ENCODE data around the gene TMEM242.
A peak's percentile ranks its signal among the peaks of the same experiment; 100 is the strongest.

TMEM242 gene

DNA sequence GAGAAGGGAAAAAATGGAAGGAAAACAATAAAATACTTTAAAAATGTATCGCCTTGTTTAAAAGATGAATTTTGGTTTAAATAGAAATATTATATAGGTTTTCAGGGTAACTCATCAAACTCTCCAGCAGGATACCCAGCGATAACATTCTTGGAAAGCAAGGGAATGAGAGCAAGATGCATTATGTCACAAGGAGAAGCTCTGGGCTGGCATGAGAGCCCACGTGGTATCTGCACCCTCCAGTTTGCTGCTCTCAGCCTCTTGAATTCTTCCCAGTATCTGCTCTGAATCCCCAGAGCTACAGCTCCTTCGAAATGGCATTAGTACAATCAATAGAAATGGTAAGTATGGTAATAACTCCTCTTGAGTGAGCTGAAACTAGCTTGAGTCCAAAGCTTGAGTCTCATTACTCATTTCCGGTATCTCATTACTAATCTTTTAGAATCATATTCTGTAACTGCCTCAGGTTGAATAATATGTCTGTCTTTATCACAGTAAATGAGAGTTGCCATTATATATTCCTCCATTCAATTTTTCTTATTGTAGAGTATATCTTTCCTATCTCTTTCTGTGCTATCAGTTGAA lies 4.9 kb upstream of the TMEM242 start:
- peak; percentile 54 for ATAC-seq (ENCODE audit: low read depth)

DNA sequence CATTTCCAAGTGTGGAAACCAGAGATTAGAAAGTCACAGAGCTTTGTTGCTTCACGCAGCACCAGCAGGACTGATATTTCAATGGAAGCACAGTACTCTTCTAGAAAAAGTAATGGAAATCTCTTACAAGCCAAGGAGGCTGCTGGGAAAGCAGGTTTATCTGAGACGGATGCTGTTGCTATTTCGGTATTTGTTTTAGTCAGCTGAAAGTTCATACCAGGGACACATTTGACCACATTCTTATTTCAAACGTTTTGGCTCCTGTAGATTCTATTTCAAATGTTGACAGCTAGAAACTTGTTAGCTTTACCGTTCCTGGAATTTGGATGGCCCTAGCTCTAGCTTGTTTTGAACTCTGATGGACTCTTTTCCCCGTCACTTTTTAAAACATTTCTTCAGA lies 3.7 kb upstream of the TMEM242 start:
- ATAC-seq (ENCODE audit: low read depth), result no peak
- TF ChIP-seq, protein P1, sequence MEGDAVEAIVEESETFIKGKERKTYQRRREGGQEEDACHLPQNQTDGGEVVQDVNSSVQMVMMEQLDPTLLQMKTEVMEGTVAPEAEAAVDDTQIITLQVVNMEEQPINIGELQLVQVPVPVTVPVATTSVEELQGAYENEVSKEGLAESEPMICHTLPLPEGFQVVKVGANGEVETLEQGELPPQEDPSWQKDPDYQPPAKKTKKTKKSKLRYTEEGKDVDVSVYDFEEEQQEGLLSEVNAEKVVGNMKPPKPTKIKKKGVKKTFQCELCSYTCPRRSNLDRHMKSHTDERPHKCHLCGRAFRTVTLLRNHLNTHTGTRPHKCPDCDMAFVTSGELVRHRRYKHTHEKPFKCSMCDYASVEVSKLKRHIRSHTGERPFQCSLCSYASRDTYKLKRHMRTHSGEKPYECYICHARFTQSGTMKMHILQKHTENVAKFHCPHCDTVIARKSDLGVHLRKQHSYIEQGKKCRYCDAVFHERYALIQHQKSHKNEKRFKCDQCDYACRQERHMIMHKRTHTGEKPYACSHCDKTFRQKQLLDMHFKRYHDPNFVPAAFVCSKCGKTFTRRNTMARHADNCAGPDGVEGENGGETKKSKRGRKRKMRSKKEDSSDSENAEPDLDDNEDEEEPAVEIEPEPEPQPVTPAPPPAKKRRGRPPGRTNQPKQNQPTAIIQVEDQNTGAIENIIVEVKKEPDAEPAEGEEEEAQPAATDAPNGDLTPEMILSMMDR (IDR thresholded peaks at IDR 0.05; ENCODE audit: poor library complexity, severe bottlenecking), result no peak
- no peaks in the 10 kb centered on the region for H3K9me3 ChIP-seq (ENCODE audit: severe bottlenecking)
- no peaks in the 10 kb centered on the region for H3K27me3 ChIP-seq (ENCODE audit: insufficient read depth, poor library complexity, severe bottlenecking)
- H3K27ac ChIP-seq (ENCODE audit: poor library complexity, severe bottlenecking), result no peak overlapping the region
- H3K4me3 ChIP-seq (ENCODE audit: severe bottlenecking), result no peak overlapping the region
- DNase-seq (ENCODE audit: low spot score), result no peak
- peaks cover 31% of the 10 kb centered on the region for H3K4me1 ChIP-seq (ENCODE audit: insufficient read depth, poor library complexity, severe bottlenecking)
- peaks cover 7% of the 10 kb centered on the region for H3K36me3 ChIP-seq (ENCODE audit: low read depth)

More for the DNA sequence above, 4.9 kb upstream of the TMEM242 start:
- H3K27me3 ChIP-seq (ENCODE audit: insufficient read depth, poor library complexity, severe bottlenecking), result no peaks in the 10 kb centered on the region
- H3K4me1 ChIP-seq (ENCODE audit: insufficient read depth, poor library complexity, severe bottlenecking), result peaks cover 27% of the 10 kb centered on the region
- H3K4me3 ChIP-seq (ENCODE audit: severe bottlenecking), result no peak overlapping the region
- no peaks in the 10 kb centered on the region for H3K9me3 ChIP-seq (ENCODE audit: severe bottlenecking)
- peak overlapping the region; percentile 75 for H3K27ac ChIP-seq (ENCODE audit: poor library complexity, severe bottlenecking)
- no peaks in the 10 kb centered on the region for H3K36me3 ChIP-seq (ENCODE audit: low read depth)
- TF ChIP-seq, protein P1 (IDR thresholded peaks at IDR 0.05; ENCODE audit: poor library complexity, severe bottlenecking), result no peak
- DNase-seq (ENCODE audit: low spot score), result no peak

DNA sequence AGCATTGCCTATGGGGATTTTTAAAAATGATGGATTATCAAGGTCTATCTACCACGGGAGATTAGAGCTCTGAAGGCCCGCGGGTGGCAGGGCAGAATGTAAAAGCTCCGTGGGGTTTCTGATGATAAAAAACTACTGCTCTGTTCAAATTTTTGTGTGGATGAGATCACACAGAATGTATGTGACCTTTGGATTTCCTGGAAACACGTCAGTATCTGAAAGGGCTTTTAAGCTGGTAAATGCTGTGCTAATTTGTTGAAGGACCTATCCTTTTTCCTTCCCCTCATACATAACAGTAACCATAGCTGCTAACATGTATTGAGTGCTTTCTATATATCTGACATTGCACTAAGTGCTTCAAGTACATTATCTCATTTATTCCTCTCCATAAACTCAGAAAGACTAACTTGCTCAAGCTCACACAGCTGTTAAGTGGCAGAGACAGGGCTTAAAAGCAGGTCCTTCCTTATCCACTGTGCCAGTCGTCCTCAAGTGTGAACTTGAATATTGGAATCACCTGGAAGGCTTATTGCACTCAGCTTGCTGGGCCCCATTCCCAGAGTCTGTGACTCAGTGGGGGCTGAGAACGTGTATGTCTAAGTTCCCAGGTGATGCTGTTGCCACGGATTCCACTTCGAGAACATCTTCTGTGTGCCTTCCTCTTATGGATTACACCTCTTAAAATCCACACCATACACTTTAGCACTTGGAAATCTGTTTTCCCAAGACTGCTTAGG lies 1.9 kb upstream of the TMEM242 start:
- TF ChIP-seq, protein P1 (IDR thresholded peaks at IDR 0.05; ENCODE audit: poor library complexity, severe bottlenecking), result no peak
- H3K4me3 ChIP-seq (ENCODE audit: severe bottlenecking), result no peak overlapping the region
- no peaks in the 10 kb centered on the region for H3K27me3 ChIP-seq (ENCODE audit: insufficient read depth, poor library complexity, severe bottlenecking)
- no peaks in the 10 kb centered on the region for H3K9me3 ChIP-seq (ENCODE audit: severe bottlenecking)
- no peak for DNase-seq (ENCODE audit: low spot score)
- peaks cover 15% of the 10 kb centered on the region for H3K36me3 ChIP-seq (ENCODE audit: low read depth)
- no peak for ATAC-seq (ENCODE audit: low read depth)
- peak overlapping the region; percentile 15 for H3K27ac ChIP-seq (ENCODE audit: poor library complexity, severe bottlenecking)
- peaks cover 29% of the 10 kb centered on the region for H3K4me1 ChIP-seq (ENCODE audit: insufficient read depth, poor library complexity, severe bottlenecking)

DNA sequence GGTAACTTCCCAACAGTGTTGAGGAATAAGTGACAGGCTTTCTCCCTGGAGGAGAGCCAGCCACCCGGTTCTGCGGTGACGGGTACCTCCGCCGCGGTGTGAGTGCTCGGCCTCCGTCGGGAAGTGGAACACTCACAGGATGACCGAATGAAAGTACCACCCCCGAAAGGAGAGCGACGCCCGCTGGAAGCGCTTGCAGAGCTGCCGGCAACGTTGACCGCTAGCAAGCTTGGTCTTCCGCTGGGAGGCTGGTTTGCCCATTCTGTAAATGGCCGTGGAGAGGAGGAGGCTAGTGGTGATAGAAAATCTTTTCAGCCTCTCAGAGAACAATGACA lies 614 bp upstream of the TMEM242 start:
- DNase-seq (ENCODE audit: low spot score) (peak; percentile 78), ATAC-seq (ENCODE audit: low read depth) (peak; percentile 56)
- TF ChIP-seq, protein P1 (IDR thresholded peaks at IDR 0.05; ENCODE audit: poor library complexity, severe bottlenecking), result peak; percentile 20
- Histone ChIP-seq H3K4me1 (ENCODE audit: insufficient read depth, poor library complexity, severe bottlenecking) (peaks cover 16% of the 10 kb centered on the region), H3K27me3 (ENCODE audit: insufficient read depth, poor library complexity, severe bottlenecking) (no peaks in the 10 kb centered on the region), H3K36me3 (ENCODE audit: low read depth) (peaks cover 15% of the 10 kb centered on the region), H3K4me3 (ENCODE audit: severe bottlenecking) (peak overlapping the region; percentile 85), H3K9me3 (ENCODE audit: severe bottlenecking) (no peaks in the 10 kb centered on the region), H3K27ac (ENCODE audit: poor library complexity, severe bottlenecking) (peak overlapping the region; percentile 62)

DNA sequence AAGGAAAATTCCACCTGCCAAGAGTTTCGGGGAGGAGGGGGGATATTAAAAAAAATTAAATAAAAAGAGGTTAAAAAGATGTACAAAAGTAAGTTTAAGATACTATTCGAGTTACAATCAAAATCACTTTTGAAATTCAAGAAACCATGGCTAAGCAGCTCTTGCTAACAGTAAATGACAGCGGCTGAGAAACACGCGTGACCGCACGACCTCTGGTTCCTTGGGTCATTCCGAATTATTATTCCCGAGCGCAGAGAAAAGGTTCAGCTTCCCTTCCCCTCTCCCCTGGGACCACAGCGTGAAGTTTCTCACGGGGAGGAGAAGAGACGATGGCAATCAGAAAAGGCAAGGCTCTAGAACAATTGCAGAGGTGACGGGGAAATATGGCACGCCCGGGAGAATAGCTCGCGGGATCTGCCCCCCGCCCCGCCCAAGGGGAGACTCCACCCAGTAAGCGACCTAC lies 496 bp downstream of the TMEM242 start:
- Histone ChIP-seq H3K27ac (ENCODE audit: poor library complexity, severe bottlenecking) (peak overlapping the region; percentile 62), H3K4me3 (ENCODE audit: severe bottlenecking) (peak overlapping the region; percentile 85), H3K27me3 (ENCODE audit: insufficient read depth, poor library complexity, severe bottlenecking) (no peaks in the 10 kb centered on the region), H3K9me3 (ENCODE audit: severe bottlenecking) (no peaks in the 10 kb centered on the region), H3K36me3 (ENCODE audit: low read depth) (peaks cover 24% of the 10 kb centered on the region), H3K4me1 (ENCODE audit: insufficient read depth, poor library complexity, severe bottlenecking) (peaks cover 5% of the 10 kb centered on the region)
- TF ChIP-seq, protein P1 (IDR thresholded peaks at IDR 0.05; ENCODE audit: poor library complexity, severe bottlenecking), result no peak
- no peak for DNase-seq (ENCODE audit: low spot score)
- no peak; the same call in 2 of the 3 replicates for ATAC-seq (ENCODE audit: low read depth)

Measured in RWPE2 (cell line).